ENCODE data around the gene AZIN2. TPM values are rescaled to one million over a fixed set of nuclear protein-coding genes. Genes with fewer than 3 reads are reported as not detected.

Gene AZIN2
- total and polyA plus RNA-seq, 2 of the 8 experiments (the other 6 are each of a cell fraction or from before 2014, with no cell fraction given) = 0.22 to 0.91 TPM

GRCh38 chr1:33157131-33157530, 76.2 kb downstream of the AZIN2 start:
- H3K18ac ChIP-seq (ENCODE audit: extremely low read depth, low read length) = no peak overlapping the region
- no peak overlapping the region for H3K56ac ChIP-seq (replicated peaks; ENCODE audit: insufficient read length, low read depth, low read length)
- H2BK15ac ChIP-seq (ENCODE audit: low read length) = no peak overlapping the region
- FAIRE-seq (no peak), DNase-seq (ENCODE audit: low read depth in 1 of 2, low spot score in 2 of 2) (no peak)
- H2BK12ac ChIP-seq (ENCODE audit: low read depth, low read length) = no peak overlapping the region
- H4K20me1 ChIP-seq (replicated peaks in 1 of 2; ENCODE audit: control insufficient read depth in 1 of 2, insufficient read depth in 2 of 2, low read length in 2 of 2) = no peaks in the 10 kb centered on the region
- CTCF ChIA-PET (ENCODE audit: partially characterized antibody) = interaction anchor here (0.6 kb wide), 1 partner anchor 534 kb away, joined by 3 read pairs; no protein-coding TSS in a partner anchor
- no peaks in the 10 kb centered on the region for H3K27me3 ChIP-seq (replicated peaks in 1 of 4; ENCODE audit: control insufficient read depth in 3 of 4, extremely low read depth in 1 of 4, insufficient read depth in 3 of 4, low read length in 3 of 4)
- TF ChIP-seq KDM4A (IDR thresholded peaks at IDR 0.05; ENCODE audit: low read depth, low read length, severe bottlenecking) (no peak), ASH2L (IDR thresholded peaks at IDR 0.05; ENCODE audit: low read length) (no peak)
- no peak overlapping the region for H3K14ac ChIP-seq (ENCODE audit: insufficient read length)
- no peak overlapping the region for H3K23ac ChIP-seq (ENCODE audit: insufficient read length)
- H4K91ac ChIP-seq (replicated peaks; ENCODE audit: insufficient read length, low read length) = no peak overlapping the region
- peaks cover 0 to 4% (median 1%) of the 10 kb centered on the region in 4 experiments; a peak in 2 of 8 replicates for H3K36me3 ChIP-seq (ENCODE audit: control insufficient read depth in 2 of 4, insufficient read depth in 4 of 4, low read length in 3 of 4)
- no peak overlapping the region for H4K5ac ChIP-seq (ENCODE audit: insufficient read length, low read depth, low read length)
- no peak overlapping the region for H2BK20ac ChIP-seq (ENCODE audit: low read length)
- no peaks in the 10 kb centered on the region; the same call in 1 of the 2 replicates for H3K79me1 ChIP-seq (ENCODE audit: low read depth, low read length)
- H3K4me3 ChIP-seq (ENCODE audit: extremely low read depth in 1 of 4, insufficient read depth in 2 of 4, low read depth in 3 of 4, low read length in 4 of 4) = no peak overlapping the region
- H3K79me2 ChIP-seq (ENCODE audit: control insufficient read depth in 1 of 2, insufficient read depth in 2 of 2, low read length in 2 of 2) = no peaks in the 10 kb centered on the region
- POLR2A ChIA-PET (ENCODE audit: partially characterized antibody) = interaction anchor here (1.7 to 2.4 kb wide), 2 partner anchors 13 to 17 kb away, joined by 3 to 5 read pairs; no protein-coding TSS in a partner anchor
- no peak overlapping the region for H2BK5ac ChIP-seq (ENCODE audit: low read depth, low read length)
- no peaks in the 10 kb centered on the region for H3K9me3 ChIP-seq (ENCODE audit: insufficient read depth in 2 of 2, low read depth in 1 of 2, low read length in 1 of 2)
- H3K4ac ChIP-seq (replicated peaks; ENCODE audit: insufficient read length, low read depth, low read length) = no peak overlapping the region
- H3K23me2 ChIP-seq (ENCODE audit: low read depth, low read length) = no peaks in the 10 kb centered on the region
- H2AK5ac ChIP-seq (ENCODE audit: low read depth, low read length) = no peak overlapping the region
- H2BK120ac ChIP-seq (replicated peaks; ENCODE audit: low read depth, low read length) = no peak overlapping the region
- no peak overlapping the region for H3K27ac ChIP-seq (ENCODE audit: low read depth, low read length)
- no peak overlapping the region for H2AFZ ChIP-seq (ENCODE audit: low read length)
- H4K8ac ChIP-seq (ENCODE audit: extremely low read depth, insufficient read depth, low read length) = no peak overlapping the region
- H3K4me1 ChIP-seq (replicated peaks in 1 of 4; ENCODE audit: control insufficient read depth in 3 of 4, insufficient read depth in 4 of 4, low read length in 3 of 4) = peaks cover 7 to 24% (median 12%) of the 10 kb centered on the region in 4 experiments
- H3K9ac ChIP-seq (replicated peaks in 1 of 4; ENCODE audit: extremely low read depth in 1 of 4, low read depth in 3 of 4, low read length in 3 of 4) = no peak overlapping the region
- 89% methylated on average over 4 of the region's 4 CpGs; no CpG with 5 or more reads in 1 of the 2 experiments for WGBS, 2 experiments (ENCODE audit: extremely low coverage in 1 of 2, insufficient coverage in 1 of 2, insufficient read length in 1 of 2, insufficient replicate concordance in 2 of 2, low coverage in 1 of 2, low lambda C conversion rate in 2 of 2, missing lambda C conversion rate in 1 of 2)
- H3K4me2 ChIP-seq (ENCODE audit: insufficient read depth in 1 of 2, low read depth in 2 of 2, low read length in 2 of 2) = no peak overlapping the region

All from H1 (cell line).